Measurements from ENCODE around the gene DLGAP1. TPM values are rescaled to one million over a fixed set of nuclear protein-coding genes. Genes with fewer than 3 reads are reported as not detected.

The DLGAP1 gene
- total and polyA plus RNA-seq, 2 experiments from 2014 or later = 17.0 to 48.5 TPM

DNA sequence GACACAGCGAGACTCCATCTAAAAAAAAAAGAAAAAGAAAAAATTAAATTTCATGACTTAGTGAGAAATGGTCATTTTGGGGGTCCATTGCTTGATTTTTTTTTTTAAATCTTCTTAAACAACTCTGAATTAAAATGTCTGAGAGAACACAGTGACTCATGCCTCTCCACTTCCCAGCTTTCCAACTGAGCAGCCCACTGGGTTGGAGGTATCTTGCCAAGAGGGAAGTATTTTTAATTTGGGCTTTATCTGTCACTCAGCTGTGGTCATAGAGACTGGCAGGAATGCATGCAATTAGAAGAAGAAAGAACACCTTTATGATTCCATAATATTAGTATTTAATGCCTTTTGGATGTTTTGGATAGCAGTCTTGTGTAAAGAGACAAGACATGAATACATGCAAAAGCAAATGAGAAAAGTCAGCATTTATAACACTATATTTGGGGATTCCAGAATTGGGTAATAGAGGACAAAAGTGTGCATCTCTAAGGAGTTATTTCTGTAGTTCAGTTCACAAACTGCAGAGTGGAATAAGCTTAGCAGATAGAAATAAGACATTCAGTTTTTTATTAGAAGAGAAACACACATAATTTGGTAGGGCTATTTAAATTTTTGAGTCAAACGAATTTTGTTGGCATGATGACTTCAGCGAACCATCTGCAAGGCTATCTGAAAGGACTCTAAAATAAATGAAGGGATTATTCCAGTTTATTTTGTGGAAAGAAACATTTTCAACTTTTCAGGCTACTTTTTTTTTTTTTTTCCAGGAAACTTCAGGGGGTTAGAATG, 750.4 kb downstream of the DLGAP1 start (continued):
- TF ChIP-seq, protein P1, sequence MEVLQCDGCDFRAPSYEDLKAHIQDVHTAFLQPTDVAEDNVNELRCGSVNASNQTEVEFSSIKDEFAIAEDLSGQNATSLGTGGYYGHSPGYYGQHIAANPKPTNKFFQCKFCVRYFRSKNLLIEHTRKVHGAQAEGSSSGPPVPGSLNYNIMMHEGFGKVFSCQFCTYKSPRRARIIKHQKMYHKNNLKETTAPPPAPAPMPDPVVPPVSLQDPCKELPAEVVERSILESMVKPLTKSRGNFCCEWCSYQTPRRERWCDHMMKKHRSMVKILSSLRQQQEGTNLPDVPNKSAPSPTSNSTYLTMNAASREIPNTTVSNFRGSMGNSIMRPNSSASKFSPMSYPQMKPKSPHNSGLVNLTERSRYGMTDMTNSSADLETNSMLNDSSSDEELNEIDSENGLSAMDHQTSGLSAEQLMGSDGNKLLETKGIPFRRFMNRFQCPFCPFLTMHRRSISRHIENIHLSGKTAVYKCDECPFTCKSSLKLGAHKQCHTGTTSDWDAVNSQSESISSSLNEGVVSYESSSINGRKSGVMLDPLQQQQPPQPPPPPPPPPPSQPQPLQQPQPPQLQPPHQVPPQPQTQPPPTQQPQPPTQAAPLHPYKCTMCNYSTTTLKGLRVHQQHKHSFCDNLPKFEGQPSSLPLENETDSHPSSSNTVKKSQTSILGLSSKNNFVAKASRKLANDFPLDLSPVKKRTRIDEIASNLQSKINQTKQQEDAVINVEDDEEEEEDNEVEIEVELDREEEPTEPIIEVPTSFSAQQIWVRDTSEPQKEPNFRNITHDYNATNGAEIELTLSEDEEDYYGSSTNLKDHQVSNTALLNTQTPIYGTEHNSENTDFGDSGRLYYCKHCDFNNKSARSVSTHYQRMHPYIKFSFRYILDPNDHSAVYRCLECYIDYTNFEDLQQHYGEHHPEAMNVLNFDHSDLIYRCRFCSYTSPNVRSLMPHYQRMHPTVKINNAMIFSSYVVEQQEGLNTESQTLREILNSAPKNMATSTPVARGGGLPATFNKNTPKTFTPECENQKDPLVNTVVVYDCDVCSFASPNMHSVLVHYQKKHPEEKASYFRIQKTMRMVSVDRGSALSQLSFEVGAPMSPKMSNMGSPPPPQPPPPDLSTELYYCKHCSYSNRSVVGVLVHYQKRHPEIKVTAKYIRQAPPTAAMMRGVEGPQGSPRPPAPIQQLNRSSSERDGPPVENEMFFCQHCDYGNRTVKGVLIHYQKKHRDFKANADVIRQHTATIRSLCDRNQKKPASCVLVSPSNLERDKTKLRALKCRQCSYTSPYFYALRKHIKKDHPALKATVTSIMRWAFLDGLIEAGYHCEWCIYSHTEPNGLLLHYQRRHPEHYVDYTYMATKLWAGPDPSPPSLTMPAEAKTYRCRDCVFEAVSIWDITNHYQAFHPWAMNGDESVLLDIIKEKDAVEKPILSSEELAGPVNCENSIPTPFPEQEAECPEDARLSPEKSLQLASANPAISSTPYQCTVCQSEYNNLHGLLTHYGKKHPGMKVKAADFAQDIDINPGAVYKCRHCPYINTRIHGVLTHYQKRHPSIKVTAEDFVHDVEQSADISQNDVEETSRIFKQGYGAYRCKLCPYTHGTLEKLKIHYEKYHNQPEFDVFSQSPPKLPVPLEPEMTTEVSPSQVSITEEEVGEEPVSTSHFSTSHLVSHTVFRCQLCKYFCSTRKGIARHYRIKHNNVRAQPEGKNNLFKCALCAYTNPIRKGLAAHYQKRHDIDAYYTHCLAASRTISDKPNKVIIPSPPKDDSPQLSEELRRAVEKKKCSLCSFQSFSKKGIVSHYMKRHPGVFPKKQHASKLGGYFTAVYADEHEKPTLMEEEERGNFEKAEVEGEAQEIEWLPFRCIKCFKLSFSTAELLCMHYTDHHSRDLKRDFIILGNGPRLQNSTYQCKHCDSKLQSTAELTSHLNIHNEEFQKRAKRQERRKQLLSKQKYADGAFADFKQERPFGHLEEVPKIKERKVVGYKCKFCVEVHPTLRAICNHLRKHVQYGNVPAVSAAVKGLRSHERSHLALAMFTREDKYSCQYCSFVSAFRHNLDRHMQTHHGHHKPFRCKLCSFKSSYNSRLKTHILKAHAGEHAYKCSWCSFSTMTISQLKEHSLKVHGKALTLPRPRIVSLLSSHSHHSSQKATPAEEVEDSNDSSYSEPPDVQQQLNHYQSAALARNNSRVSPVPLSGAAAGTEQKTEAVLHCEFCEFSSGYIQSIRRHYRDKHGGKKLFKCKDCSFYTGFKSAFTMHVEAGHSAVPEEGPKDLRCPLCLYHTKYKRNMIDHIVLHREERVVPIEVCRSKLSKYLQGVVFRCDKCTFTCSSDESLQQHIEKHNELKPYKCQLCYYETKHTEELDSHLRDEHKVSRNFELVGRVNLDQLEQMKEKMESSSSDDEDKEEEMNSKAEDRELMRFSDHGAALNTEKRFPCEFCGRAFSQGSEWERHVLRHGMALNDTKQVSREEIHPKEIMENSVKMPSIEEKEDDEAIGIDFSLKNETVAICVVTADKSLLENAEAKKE (CRISPR knock-in tag; IDR thresholded peaks at IDR 0.05) = no peak
- no peak for TF ChIP-seq EZH2 (IDR thresholded peaks at IDR 0.05; ENCODE audit: low read depth, unreplicated experiment)

DNA sequence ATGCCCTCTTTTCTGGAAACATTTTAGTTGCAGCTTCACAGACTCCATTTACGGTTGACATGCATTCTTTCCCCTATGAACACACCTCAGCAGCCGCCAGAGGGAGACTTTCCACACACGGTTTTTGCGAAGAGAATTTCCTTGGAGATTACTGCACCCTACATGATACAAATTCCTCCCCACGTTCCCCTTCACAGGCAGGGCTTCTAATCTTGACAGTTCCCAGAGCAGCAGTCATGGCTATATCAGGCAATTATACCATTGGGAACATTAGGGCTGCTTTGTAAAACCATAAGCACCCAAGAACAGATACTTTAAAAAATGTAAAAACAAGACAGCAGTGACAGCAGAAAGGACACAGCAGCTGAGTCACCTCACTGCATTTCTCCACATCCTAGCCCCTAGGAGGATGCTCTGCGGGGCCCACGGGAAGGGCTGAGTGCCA, 751.4 kb downstream of the DLGAP1 start:
- no peak overlapping the region for H2AFZ ChIP-seq
- H3K4me2 ChIP-seq = no peak overlapping the region
- Mint-ChIP-seq H3K4me3 (no peak overlapping the region), H3K4me1 (peaks cover 8% of the 10 kb centered on the region; the same call in 2 of the 3 replicates), H3K36me3 (ENCODE audit: low read depth) (peaks cover 7% of the 10 kb centered on the region), H3K27ac (peak overlapping the region; percentile 30; the same call in 1 of the 2 replicates), H3K27me3 (ENCODE audit: insufficient read depth, low read depth, poor library complexity) (no peaks in the 10 kb centered on the region), H3K9me3 (peaks cover 3% of the 10 kb centered on the region; the same call in 2 of the 3 replicates)
- H4K20me1 ChIP-seq (replicated peaks; ENCODE audit: insufficient read depth) = no peaks in the 10 kb centered on the region
- H3K79me2 ChIP-seq (replicated peaks; ENCODE audit: insufficient read depth) = no peaks in the 10 kb centered on the region
- H3F3A ChIP-seq (replicated peaks; ENCODE audit: low read depth) = no peaks in the 10 kb centered on the region
- H3K4me1 ChIP-seq (ENCODE audit: insufficient read depth) = 0 out of 2 replicates have a peak, but pooled peaks cover 4% of the 10 kb centered on the region
- ATAC-seq = peak; percentile 95
- H3K27me3 ChIP-seq (ENCODE audit: insufficient read depth) = no peaks in the 10 kb centered on the region
- H3K9me2 ChIP-seq (ENCODE audit: insufficient read depth) = no peaks in the 10 kb centered on the region; the same call in 1 of the 2 replicates
- TF ChIP-seq, protein P2, sequence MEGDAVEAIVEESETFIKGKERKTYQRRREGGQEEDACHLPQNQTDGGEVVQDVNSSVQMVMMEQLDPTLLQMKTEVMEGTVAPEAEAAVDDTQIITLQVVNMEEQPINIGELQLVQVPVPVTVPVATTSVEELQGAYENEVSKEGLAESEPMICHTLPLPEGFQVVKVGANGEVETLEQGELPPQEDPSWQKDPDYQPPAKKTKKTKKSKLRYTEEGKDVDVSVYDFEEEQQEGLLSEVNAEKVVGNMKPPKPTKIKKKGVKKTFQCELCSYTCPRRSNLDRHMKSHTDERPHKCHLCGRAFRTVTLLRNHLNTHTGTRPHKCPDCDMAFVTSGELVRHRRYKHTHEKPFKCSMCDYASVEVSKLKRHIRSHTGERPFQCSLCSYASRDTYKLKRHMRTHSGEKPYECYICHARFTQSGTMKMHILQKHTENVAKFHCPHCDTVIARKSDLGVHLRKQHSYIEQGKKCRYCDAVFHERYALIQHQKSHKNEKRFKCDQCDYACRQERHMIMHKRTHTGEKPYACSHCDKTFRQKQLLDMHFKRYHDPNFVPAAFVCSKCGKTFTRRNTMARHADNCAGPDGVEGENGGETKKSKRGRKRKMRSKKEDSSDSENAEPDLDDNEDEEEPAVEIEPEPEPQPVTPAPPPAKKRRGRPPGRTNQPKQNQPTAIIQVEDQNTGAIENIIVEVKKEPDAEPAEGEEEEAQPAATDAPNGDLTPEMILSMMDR (conservative IDR thresholded peaks at IDR 0.05; ENCODE audit: low read depth in 2 of 2) = peak; percentile 81 to 82
- TF ChIP-seq, protein P1 (CRISPR knock-in tag; IDR thresholded peaks at IDR 0.05) = no peak
- no peak for TF ChIP-seq POLR2AphosphoS5 (IDR thresholded peaks at IDR 0.05; ENCODE audit: low read depth)
- H3K27ac ChIP-seq (ENCODE audit: low read depth) = no peak overlapping the region
- peak; percentile 81 for DNase-seq (ENCODE audit: low spot score)
- H3K36me3 ChIP-seq (ENCODE audit: insufficient read depth) = no peaks in the 10 kb centered on the region
- no peak overlapping the region for H3K4me3 ChIP-seq

All from GM23338 (cell line).